Measurements from ENCODE around the gene C6orf120. TPM values are rescaled to one million over a fixed set of nuclear protein-coding genes. Genes with fewer than 3 reads are reported as not detected.
A peak's percentile ranks its signal among the peaks of the same experiment; 100 is the strongest.

The C6orf120 gene
- total RNA-seq (2014; rRNA removed; shearing (Covaris generic)): 43.4 and 54.8 TPM in 2 replicates

GRCh38 chr6:169701954-169702839 is at the start of gene C6orf120, which contains the start of gene WDR27:
Gene C6orf120 (plus strand): TSS chr6:169702126. CDS start chr6:169702460, 334 bp downstream.
Gene WDR27 (minus strand): TSS chr6:169702029. CDS start chr6:169689005, 13,024 bp downstream.
- DNase-seq (ENCODE audit: low spot score): peak; percentile 92
- in situ Hi-C loops (cut with HindIII; ENCODE audit: low sequenced_read_pairs): no loop called here

- in situ Hi-C loops (cut with HindIII; ENCODE audit: low sequenced_read_pairs): no loop called here
- DNase-seq (ENCODE audit: low spot score): no peak
Measured at GRCh38 chr6:169652896-169653295, 49.0 kb upstream of the C6orf120 start.

GRCh38 chr6:169653691-169654090 is 48.2 kb upstream of the C6orf120 start:
- DNase-seq (ENCODE audit: low spot score): no peak
- in situ Hi-C loops (cut with HindIII; ENCODE audit: low sequenced_read_pairs): no loop called here

GRCh38 chr6:169654598-169655391 is 47.1 kb upstream of the C6orf120 start:
- peak; percentile 77 for DNase-seq (ENCODE audit: low spot score)

GRCh38 chr6:169656546-169657283 is 45.2 kb upstream of the C6orf120 start:
- in situ Hi-C loops (cut with HindIII; ENCODE audit: low sequenced_read_pairs): no loop called here
- DNase-seq (ENCODE audit: low spot score): no peak

More at GRCh38 chr6:169654598-169655391, 47.1 kb upstream of the C6orf120 start:
- in situ Hi-C loops (cut with HindIII; ENCODE audit: low sequenced_read_pairs): no loop called here

- DNase-seq (ENCODE audit: low spot score): no peak
- in situ Hi-C loops (cut with HindIII; ENCODE audit: low sequenced_read_pairs): no loop called here
Measured at GRCh38 chr6:169657284-169657610, 44.7 kb upstream of the C6orf120 start.

- DNase-seq (ENCODE audit: low spot score): no peak
- in situ Hi-C loops (cut with HindIII; ENCODE audit: low sequenced_read_pairs): no loop called here
Measured at GRCh38 chr6:169659820-169660610, 41.9 kb upstream of the C6orf120 start.

- no peak for DNase-seq (ENCODE audit: low spot score)
- in situ Hi-C loops (cut with HindIII; ENCODE audit: low sequenced_read_pairs): no loop called here
Measured at GRCh38 chr6:169660751-169661390, 41.1 kb upstream of the C6orf120 start.

GRCh38 chr6:169661391-169661756 is 40.6 kb upstream of the C6orf120 start:
- in situ Hi-C loops (cut with HindIII; ENCODE audit: low sequenced_read_pairs): no loop called here
- no peak for DNase-seq (ENCODE audit: low spot score)

- no peak for DNase-seq (ENCODE audit: low spot score)
- in situ Hi-C loops (cut with HindIII; ENCODE audit: low sequenced_read_pairs): no loop called here
Measured at GRCh38 chr6:169663468-169663867, 38.5 kb upstream of the C6orf120 start.

- in situ Hi-C loops (cut with HindIII; ENCODE audit: low sequenced_read_pairs): no loop called here
- no peak for DNase-seq (ENCODE audit: low spot score)
Measured at GRCh38 chr6:169664227-169664626, 37.7 kb upstream of the C6orf120 start.

GRCh38 chr6:169665289-169665688 is 36.6 kb upstream of the C6orf120 start:
- in situ Hi-C loops (cut with HindIII; ENCODE audit: low sequenced_read_pairs): no loop called here

GRCh38 chr6:169666441-169666840 is 35.5 kb upstream of the C6orf120 start:
- DNase-seq (ENCODE audit: low spot score): no peak
- in situ Hi-C loops (cut with HindIII; ENCODE audit: low sequenced_read_pairs): no loop called here

More at GRCh38 chr6:169665289-169665688, 36.6 kb upstream of the C6orf120 start:
- DNase-seq (ENCODE audit: low spot score): no peak

GRCh38 chr6:169667716-169668115 is 34.2 kb upstream of the C6orf120 start:
- in situ Hi-C loops (cut with HindIII; ENCODE audit: low sequenced_read_pairs): no loop called here
- no peak for DNase-seq (ENCODE audit: low spot score)

GRCh38 chr6:169668203-169668847 is 33.6 kb upstream of the C6orf120 start:
- DNase-seq (ENCODE audit: low spot score): no peak
- in situ Hi-C loops (cut with HindIII; ENCODE audit: low sequenced_read_pairs): no loop called here

- no peak for DNase-seq (ENCODE audit: low spot score)
- in situ Hi-C loops (cut with HindIII; ENCODE audit: low sequenced_read_pairs): no loop called here
Measured at GRCh38 chr6:169669147-169669546, 32.8 kb upstream of the C6orf120 start.

GRCh38 chr6:169669889-169670288 is 32.0 kb upstream of the C6orf120 start:
- no peak for DNase-seq (ENCODE audit: low spot score)
- in situ Hi-C loops (cut with HindIII; ENCODE audit: low sequenced_read_pairs): no loop called here

- in situ Hi-C loops (cut with HindIII; ENCODE audit: low sequenced_read_pairs): no loop called here
- DNase-seq (ENCODE audit: low spot score): no peak
Measured at GRCh38 chr6:169671563-169671962, 30.4 kb upstream of the C6orf120 start.

All from G401 (cell line).